ENCODE measurements around the gene TMC8.

DNA sequence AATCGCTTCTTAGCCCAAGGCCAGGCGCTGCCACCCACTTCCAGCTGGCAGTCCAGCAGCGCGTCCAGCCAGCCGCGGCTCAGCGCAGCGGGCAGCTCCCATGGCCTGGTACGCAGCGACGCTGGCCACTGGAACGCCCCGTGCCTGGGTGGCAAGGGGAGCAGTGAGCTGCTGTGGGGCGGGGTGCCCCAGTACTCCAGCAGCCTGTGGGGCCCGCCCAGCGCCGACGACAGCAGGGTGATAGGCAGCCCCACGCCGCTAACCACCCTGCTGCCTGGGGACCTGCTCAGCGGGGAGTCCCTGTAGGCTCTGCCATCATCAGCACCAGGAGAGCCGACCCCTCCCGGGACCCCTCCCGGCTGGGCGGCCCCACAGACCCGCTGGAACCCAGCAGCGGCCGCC is 26.0 kb upstream of the TMC8 start:
- TF ChIP-seq POLR2A (IDR thresholded peaks at IDR 0.05; ENCODE audit: low read depth, low read length) (no peak), PAX5 (IDR thresholded peaks at IDR 0.05; ENCODE audit: insufficient read depth, low read length, severe bottlenecking) (no peak), POLR2AphosphoS5 (IDR thresholded peaks at IDR 0.05; ENCODE audit: low read depth, low read length) (no peak), POU2F2 (IDR thresholded peaks at IDR 0.05; ENCODE audit: low read depth, low read length) (no peak), TAF1 (IDR thresholded peaks at IDR 0.05; ENCODE audit: low read depth, low read length) (no peak)

Measured in GM12891 (cell line).